ENCODE measurements around the gene ATAD3A.
"Not testable (repeated sequence)": the region's sequence is repeated elsewhere in the genome, so short reads cannot be mapped to it uniquely, and the experiment has no call there.

The ATAD3A gene

GRCh38 chr1:1524750-1525383, 12.9 kb downstream of the ATAD3A start:
- DNase-seq: not testable (repeated sequence)

DNA sequence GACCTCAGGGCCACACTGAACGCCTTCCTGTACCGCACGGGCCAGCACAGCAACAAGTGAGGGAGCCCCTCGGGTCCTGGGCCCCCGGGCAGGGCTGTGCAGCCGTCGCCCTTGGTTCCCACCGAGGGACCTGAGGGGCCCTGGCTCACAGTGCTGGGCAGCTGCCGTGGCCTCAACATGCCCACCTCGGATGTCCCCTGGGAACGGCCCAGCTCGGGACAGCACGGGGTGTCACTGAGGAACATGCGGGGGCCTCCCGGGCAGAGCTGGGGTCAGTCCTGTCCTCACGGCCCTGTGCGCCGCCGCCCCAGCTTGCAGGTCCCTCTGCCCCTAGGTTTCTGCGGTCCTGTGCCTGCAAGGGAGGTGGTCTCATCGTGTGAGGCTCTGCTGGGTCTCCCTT, 14.5 kb downstream of the ATAD3A start:
- DNase-seq: not testable (repeated sequence)

DNA sequence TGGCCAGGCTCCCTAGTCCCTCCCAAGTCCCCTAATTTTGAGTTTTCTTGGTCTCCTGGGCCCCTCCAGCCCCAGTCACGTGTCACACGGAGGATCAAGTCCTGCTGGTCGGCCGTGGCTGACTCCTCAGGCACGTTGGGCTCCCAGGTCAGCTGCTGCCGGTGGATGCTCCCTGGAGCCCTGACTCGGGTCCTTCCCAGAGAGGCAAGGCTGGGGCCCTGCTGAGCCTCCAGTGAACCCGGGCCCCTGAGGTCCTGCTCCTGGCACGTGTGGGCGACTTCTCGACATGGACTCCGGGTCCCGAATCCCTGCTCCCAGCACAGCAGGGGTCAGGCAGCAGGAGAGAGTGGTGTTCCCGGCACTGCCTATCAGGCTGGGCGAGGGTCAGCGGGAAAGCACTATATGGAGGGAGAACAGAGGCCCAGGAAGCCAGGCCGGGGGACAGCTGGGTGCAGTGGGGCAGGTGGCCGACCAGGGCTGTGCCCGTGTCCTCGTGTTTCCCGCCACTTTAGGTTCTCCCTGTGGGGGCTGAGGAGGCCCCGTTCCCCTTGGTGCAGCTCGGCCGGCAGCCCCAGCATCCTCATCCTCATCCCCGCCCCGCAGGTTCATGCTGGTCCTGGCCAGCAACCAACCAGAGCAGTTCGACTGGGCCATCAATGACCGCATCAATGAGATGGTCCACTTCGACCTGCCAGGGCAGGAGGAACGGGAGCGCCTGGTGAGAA, 15.3 kb downstream of the ATAD3A start:
- DNase-seq: no peak

GRCh38 chr1:1528301-1529267, 16.6 kb downstream of the ATAD3A start:
- DNase-seq: no peak

DNA sequence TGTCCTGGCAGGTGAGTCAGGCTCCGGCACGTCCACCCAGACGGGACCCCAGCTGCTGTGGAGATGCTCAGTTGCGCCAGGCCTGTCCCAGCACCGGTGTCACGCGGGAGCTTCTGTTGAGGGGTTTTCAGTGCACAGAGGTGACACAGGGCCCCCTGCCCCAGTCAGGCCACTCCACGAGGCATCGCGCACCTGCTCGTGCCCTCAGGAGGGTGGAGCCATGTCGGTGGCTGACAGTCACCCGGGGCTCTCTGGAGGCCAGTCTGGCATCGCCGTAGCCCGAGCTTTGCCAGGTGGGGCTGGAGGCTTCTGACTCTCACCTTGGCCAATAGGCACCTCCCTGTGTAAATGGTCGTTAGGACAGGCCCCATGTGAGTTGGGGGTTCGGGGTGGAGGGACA, 17.4 kb downstream of the ATAD3A start:
- DNase-seq: no peak

- DNase-seq: no peak
These were observed 18.0 kb downstream of the ATAD3A start for GRCh38 chr1:1529936-1530335.

DNA sequence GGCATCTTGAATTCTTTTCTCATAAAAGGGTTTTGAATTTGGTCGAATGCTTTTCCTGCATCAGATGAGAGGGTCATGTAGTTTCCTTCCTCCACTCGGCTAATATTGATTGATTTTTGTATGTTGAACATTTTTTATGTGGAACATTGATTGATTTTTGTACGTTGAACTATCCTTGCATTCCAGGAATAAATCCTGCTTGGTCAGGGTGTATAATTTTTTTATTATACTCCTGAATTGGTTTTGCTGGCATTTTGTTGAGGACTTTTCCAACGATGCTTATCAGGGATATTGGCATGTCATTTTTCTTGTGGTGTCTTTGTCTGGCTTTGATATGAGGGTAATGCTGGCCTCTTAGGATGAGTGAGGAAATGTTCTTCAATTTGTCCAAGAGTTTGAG, 20.0 kb downstream of the ATAD3A start:
- DNase-seq: no peak

GRCh38 chr1:1533176-1533893, 21.4 kb downstream of the ATAD3A start:
- DNase-seq: not testable (repeated sequence)

DNA sequence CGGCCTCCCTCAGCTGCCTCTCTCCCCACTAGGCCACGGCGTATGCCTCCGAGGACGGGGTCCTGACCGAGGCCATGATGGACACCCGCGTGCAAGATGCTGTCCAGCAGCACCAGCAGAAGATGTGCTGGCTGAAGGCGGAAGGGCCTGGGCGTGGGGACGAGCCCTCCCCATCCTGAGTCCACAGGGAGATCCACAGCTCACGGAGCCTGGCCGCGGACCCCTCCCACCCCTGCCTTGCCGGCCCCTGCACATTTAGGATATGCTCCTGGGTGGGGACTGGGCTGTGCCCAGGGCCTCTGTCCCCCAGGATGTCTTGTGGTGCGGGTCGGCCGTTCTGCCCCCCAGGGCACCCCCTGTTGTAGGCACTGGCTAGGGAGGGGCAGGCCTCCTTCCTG, 21.9 kb downstream of the ATAD3A start:
- DNase-seq: not testable (repeated sequence)

DNA sequence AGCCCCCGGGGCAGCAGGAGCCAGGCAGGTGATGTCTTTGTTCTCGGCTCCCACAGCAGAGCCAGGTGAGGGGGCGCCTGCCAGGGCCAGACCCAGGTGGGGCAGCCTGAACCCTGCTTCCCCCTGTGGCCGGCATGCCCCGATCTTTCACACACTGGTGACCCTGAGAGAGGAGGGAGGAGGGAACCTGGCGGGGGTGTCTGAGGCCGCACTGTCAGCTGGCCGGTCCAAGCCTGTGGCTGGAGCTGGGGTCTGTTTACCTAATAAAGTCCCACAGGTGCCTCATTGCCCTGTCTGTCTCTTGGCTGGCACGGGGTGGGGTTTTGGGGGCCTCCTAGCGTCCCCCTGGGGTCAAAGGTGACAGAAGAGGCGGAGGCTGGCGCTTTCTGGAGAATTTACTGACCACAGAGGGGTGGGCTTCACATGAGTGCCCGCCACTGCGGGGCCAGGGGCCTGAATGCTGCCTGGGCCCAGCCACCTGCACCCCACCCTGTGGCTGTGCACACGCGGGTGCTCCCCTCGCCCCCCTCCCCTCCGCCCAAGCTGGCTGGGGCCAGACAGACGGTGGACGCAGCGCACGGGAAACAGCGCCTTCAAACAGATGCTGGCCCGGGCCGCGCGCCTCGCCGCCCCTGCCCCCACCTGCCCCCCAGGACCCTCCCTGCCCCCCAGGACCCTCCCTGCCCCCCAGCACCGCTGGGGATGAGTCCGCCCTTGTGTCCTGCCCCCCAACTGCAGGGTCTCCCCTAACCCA, 22.6 kb downstream of the ATAD3A start:
- DNase-seq: no peak

GRCh38 chr1:1535201-1536018, 23.4 kb downstream of the ATAD3A start:
- DNase-seq: no peak

- no peak for DNase-seq
These were observed 24.3 kb downstream of the ATAD3A start for GRCh38 chr1:1536019-1536937.

GRCh38 chr1:1536938-1537546, 25.1 kb downstream of the ATAD3A start:
- DNase-seq: no peak

GRCh38 chr1:1537626-1538250, 25.8 kb downstream of the ATAD3A start:
- no peak for DNase-seq

- DNase-seq: no peak
These were observed 26.4 kb downstream of the ATAD3A start for GRCh38 chr1:1538334-1538733.

DNA sequence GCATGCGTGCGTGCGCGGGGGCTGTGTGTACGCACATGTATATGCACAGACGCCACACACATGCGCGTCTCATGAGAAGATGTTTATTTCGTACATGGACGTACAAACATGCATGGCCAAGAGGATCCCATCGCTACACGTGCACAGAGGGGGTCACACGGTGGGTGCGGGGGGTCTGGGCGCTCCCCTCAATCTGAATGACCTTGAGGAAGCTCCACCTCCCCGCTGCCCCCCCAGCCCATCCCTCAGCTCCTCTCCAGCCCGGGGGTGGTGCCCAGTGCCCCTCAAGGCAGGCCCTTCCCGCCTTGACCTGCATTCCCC, 27.0 kb downstream of the ATAD3A start:
- no peak for DNase-seq

DNA sequence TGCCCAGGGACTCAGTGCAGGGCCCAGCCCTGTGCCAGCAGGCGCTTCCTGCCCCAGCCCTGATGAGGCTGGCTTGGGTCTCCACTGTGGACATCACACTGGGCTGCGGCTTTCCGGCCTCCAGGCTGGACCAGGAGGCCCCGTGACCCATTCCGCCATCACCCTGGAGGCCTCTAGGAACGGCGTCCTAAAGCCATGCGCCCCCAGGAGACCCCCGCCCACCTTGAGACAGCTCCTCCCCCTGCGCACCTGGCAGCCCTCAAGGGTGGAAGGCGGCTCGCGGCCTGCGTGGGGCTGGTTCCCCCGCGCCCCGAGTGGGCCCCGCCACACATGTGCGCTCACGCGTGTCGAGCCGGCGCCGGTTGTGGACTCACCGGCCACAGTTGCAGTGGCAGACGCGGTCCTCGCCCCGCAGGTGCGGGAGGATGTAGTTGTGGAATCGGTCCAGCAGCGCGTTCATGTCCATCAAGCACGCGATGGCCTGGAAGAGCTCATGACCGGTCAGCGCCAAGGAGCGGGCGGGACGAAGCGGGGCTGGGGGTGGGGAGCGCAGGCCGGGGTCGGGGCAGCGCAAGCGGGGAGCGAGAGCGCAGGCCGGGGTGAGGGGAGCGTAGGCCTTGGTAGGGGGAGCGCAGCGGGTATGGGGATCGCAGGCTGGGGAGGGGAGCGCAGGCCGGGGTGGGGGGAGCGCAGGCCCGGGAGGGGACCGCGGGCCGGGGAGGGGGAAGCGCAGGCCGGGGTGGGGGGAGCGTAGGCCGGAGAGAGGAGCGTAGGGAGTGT, 27.5 kb downstream of the ATAD3A start:
- no peak for DNase-seq

- no peak for DNase-seq
These were observed 28.3 kb downstream of the ATAD3A start, which contains the start of gene TMEM240 for GRCh38 chr1:1540090-1540817. TMEM240 (minus strand) TSS chr1:1540624; CDS start chr1:1540346, 278 bp downstream.

Data from KG1 (cell line).